Femur (tissue), 1 donor: ENCODE results near the gene CUEDC2.
"Not testable (repeated sequence)": the region's sequence is repeated elsewhere in the genome, so short reads cannot be mapped to it uniquely, and the experiment has no call there.

Experiments used
- DNase-seq: peaks from one replicate; pipeline ENCODE4 v3.0.0-alpha.2; 2017

Gene CUEDC2

GRCh38 chr10:102454662-102455487, 22.5 kb upstream of the CUEDC2 start:
- DNase-seq: not testable (repeated sequence)

DNA sequence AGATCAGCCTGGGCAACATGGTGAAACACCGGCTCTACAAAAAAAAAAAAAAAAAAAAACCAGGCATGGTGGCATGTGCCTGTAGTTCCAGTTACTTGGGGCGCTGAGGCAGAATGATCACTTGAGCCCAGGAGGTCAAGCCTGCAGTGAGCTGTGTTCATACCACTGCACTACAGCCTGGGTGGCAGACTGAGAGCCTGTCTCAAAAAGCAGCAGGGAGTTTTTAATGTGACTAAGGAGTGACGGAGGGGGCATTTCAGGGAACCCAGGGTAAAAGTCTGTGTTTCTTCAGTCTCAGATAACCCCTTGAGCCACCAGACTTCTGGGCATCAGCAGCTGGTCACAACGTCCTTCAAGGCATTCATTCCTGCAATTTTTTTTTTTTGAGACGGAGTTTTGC, 21.1 kb upstream of the CUEDC2 start:
- DNase-seq: no peak

GRCh38 chr10:102452672-102453340, 20.4 kb upstream of the CUEDC2 start:
- no peak for DNase-seq

- no peak for DNase-seq
These were observed 19.0 kb upstream of the CUEDC2 start, which contains the start of gene C10orf95 for GRCh38 chr10:102451105-102451969. Gene C10orf95 (minus strand): TSS chr10:102451543. CDS start chr10:102451093, 450 bp downstream.

GRCh38 chr10:102450374-102451104, 18.2 kb upstream of the CUEDC2 start:
- peak; percentile 87 for DNase-seq

- no peak for DNase-seq
These were observed 17.7 kb upstream of the CUEDC2 start for GRCh38 chr10:102450124-102450373.

- DNase-seq: peak; percentile 63
These were observed 17.1 kb upstream of the CUEDC2 start for GRCh38 chr10:102449321-102450123.

GRCh38 chr10:102444851-102445250, 12.5 kb upstream of the CUEDC2 start:
- DNase-seq: no peak

- DNase-seq: no peak
These were observed 6.0 kb upstream of the CUEDC2 start for GRCh38 chr10:102438374-102438773.

- DNase-seq: no peak
These were observed 5.1 kb upstream of the CUEDC2 start for GRCh38 chr10:102437515-102437914.

- no peak for DNase-seq
These were observed 3.9 kb upstream of the CUEDC2 start for GRCh38 chr10:102436312-102436711.

GRCh38 chr10:102435529-102436233, 3.3 kb upstream of the CUEDC2 start:
- DNase-seq: no peak

DNA sequence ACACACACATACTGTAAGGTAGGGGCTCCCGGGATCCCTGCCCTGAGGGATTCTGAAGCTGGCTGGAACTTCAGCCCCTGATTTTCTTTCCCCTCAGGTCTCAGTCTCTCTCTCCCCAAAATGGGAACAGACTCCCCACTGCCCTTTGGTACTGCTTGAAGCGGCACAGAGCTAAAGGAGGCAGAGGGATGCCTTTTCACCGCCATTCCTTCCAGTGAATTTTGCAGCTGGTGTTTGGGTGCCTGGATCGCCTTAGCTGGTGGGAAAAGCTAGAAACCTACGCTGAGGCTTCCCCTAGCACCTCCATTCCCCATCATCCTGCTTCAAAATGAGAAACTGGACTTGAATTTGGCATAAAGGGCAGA, 2.7 kb upstream of the CUEDC2 start:
- DNase-seq: no peak

GRCh38 chr10:102434394-102435132, 2.2 kb upstream of the CUEDC2 start:
- DNase-seq: no peak

- DNase-seq: no peak
These were observed 1.3 kb upstream of the CUEDC2 start for GRCh38 chr10:102433619-102434046.

DNA sequence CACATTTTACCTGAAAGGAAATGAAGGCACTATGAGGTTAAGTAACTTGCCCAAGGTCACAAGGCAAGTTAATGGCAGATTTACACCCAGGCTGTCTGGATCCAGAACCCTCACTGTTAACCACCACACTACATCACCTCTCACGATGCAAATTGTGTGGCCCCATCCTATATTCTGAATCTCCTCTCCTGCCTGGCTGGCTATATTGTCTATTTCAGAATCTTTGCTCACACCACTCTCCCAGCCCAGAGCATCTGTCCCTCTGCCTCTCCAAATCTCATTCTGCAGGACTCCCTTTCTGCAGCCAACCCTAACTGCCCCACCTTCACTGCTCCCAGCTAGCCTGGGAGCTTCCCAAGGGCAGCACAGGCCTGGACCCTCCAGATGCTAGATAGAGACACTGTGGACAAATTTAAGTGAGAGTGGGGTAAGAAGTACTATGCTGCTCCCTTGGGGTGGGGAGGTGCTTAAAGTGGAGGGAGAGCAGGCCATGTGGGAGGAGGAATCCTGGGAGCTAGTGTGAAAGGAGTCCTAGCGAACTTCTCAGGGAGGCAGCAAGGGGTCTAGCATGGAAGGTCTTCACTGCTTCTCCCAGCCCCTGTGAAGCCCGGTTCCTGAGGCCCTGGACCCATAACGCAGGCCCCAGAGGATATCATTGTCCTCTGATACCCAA, 786 bp downstream of the CUEDC2 start:
- DNase-seq: no peak

DNA sequence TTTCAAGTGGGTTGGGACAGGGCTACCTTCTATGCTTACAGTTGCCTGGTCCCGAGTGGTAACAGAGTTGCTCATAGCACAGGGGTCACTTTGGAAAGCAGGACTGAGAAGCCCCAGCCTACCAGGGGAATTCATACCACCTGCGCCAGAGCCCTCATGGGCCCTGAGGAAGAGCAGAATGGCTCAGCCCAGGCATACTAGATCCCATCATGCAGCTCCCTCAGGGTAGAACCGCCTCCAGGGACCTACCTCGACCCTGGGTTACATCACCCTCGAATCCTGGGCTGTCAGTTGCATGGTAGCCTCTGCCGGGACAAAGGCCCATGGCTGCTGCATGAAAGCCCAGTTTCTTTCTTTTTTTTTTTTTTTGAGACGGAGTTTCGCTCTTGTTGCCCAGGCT, 2.9 kb downstream of the CUEDC2 start:
- no peak for DNase-seq

DNA sequence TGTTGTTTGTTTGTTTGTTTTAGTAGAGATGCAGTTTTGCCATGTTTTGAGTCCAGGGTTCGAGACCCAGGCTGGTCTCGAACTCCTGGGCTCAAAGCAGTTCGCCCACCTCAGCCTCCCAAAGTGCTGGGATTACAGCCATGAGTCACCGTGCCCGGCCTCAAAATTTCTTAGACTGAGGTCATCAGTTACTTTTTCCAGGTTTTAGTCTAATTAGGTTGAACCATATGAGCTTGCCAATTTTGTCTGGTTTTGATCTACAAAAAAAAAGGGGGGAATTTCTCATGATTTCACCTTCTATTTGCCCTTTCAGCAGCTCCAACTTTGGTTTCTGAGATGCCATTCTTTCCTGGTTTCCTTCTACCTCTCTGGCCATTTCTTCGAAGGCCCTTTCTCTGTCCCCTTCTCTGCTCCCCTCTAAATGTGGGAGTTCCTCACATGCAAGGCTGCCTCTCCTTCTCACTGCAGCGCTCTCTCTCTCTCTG, 5.5 kb downstream of the CUEDC2 start:
- no peak for DNase-seq

DNA sequence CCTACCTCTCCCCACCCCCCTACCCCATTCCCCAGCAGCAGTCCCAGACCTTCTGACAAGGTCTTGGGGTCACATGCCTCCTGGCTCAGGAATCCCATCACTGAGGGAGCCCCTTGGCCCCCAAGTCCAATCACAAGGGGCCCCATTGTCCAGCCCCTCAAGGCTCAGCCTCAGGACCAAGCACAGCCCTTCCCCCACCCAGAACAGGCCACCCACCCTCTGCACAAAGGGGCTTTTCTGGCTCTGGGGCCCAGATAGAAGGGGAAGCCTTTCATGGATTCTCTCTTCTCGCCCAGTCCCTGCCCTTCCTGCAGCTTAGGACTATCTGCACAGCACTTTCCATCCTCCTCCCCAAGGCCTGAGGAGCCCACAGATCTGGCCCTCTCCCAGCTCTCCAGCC, 6.9 kb downstream of the CUEDC2 start:
- DNase-seq: no peak

GRCh38 chr10:102424916-102425315, 7.5 kb downstream of the CUEDC2 start:
- no peak for DNase-seq
